H9 (cell line): Measurements from ENCODE around the gene ATXN10. TPM values are rescaled to one million over a fixed set of nuclear protein-coding genes. Genes with fewer than 3 reads are reported as not detected.

Experiments used
- DNase-seq: peaks from one replicate; pipeline ENCODE4 v3.0.0-alpha.2; 2017
- H2AFZ ChIP-seq: one replicate; pipeline ENCODE4 v1.6.1; 2013; ENCODE audit warnings: mild to moderate bottlenecking, low read length, control low read depth, moderate library complexity
- H2AK5ac ChIP-seq: 2 replicates; pipeline ENCODE4 v1.6.1; 2013; ENCODE audit warnings: low read length, control low read depth, mixed read lengths; ENCODE audit not compliant: insufficient read length
- H2BK120ac ChIP-seq: one replicate; pipeline ENCODE4 v1.6.1; 2013; ENCODE audit warnings: low read depth, mild to moderate bottlenecking, low read length, control low read depth, inconsistent platforms; ENCODE audit not compliant: poor library complexity, severe bottlenecking
- H2BK12ac ChIP-seq: 2 replicates; pipeline ENCODE4 v1.6.1; 2013; ENCODE audit warnings: low read length, control low read depth, mixed read lengths, low read depth; ENCODE audit not compliant: insufficient read length
- H2BK15ac ChIP-seq: 2 replicates; pipeline ENCODE4 v1.6.1; 2013; ENCODE audit warnings: low read depth, low read length, control low read depth
- H2BK20ac ChIP-seq: one replicate; pipeline ENCODE4 v1.6.1; 2013; ENCODE audit warnings: low read depth, mild to moderate bottlenecking, low read length, control low read depth, inconsistent platforms; ENCODE audit not compliant: poor library complexity, severe bottlenecking
- H2BK5ac ChIP-seq: 2 replicates; pipeline ENCODE4 v1.6.1; 2013; ENCODE audit warnings: low read length, control low read depth, mixed read lengths; ENCODE audit not compliant: insufficient read length
- H3K14ac ChIP-seq: 2 replicates; pipeline ENCODE4 v1.6.1; 2013; ENCODE audit warnings: low read length, control low read depth; ENCODE audit not compliant: insufficient read depth
- H3K18ac ChIP-seq: 2 replicates; pipeline ENCODE4 v1.6.1; 2013; ENCODE audit warnings: low read depth, mild to moderate bottlenecking, mixed read lengths, low read length, control low read depth; ENCODE audit not compliant: insufficient read length
- H3K23ac ChIP-seq: 2 replicates; pipeline ENCODE4 v1.6.1; 2013; ENCODE audit warnings: low read length, control low read depth, mixed read lengths, low read depth; ENCODE audit not compliant: insufficient read length
- H3K23me2 ChIP-seq: 2 replicates; pipeline ENCODE4 v1.6.1; 2013; ENCODE audit warnings: low read depth, mild to moderate bottlenecking, mixed read lengths, low read length, control low read depth; ENCODE audit not compliant: insufficient read length, poor library complexity, severe bottlenecking
- H3K27ac ChIP-seq: 2 replicates; pipeline ENCODE4 v1.5.1; 2013; ENCODE audit warnings: low read length, control low read depth, mixed read lengths, low read depth; ENCODE audit not compliant: insufficient read length
- H3K27me3 ChIP-seq: 2 replicates; pipeline ENCODE4 v1.6.1; 2013; ENCODE audit warnings: low read length, control low read depth, inconsistent platforms; ENCODE audit not compliant: insufficient read depth
- H3K4ac ChIP-seq: 2 replicates; pipeline ENCODE4 v1.6.1; 2013; ENCODE audit warnings: low read depth, mild to moderate bottlenecking, control low read depth, inconsistent platforms, low read length, moderate library complexity
- H3K4me1 ChIP-seq: 2 replicates; pipeline ENCODE4 v1.6.1; 2013; ENCODE audit warnings: low read length, control low read depth, inconsistent platforms; ENCODE audit not compliant: insufficient read depth
- H3K4me2 ChIP-seq: 2 replicates; pipeline ENCODE4 v1.6.1; 2013; ENCODE audit warnings: low read length, control low read depth, mixed read lengths; ENCODE audit not compliant: insufficient read length, insufficient read depth
- H3K56ac ChIP-seq: 2 replicates; pipeline ENCODE4 v1.6.1; 2013; ENCODE audit warnings: low read depth, mild to moderate bottlenecking, mixed read lengths, low read length, control low read depth; ENCODE audit not compliant: insufficient read length
- H3K79me1 ChIP-seq: 2 replicates; pipeline ENCODE4 v1.6.1; 2013; ENCODE audit warnings: low read depth, mild to moderate bottlenecking, moderate library complexity, low read length, control low read depth, inconsistent platforms; ENCODE audit not compliant: insufficient read depth, poor library complexity, severe bottlenecking
- H3K79me2 ChIP-seq: 2 replicates; pipeline ENCODE4 v1.6.1; 2013; ENCODE audit warnings: low read length, control low read depth, inconsistent platforms; ENCODE audit not compliant: insufficient read depth
- H3K9ac ChIP-seq: 2 replicates; pipeline ENCODE4 v1.6.1; 2013; ENCODE audit warnings: low read length, control low read depth, mixed read lengths; ENCODE audit not compliant: insufficient read length; ENCODE audit errors: extremely low read depth
- H3K9me3 ChIP-seq: one replicate; pipeline ENCODE4 v1.6.1; 2013; ENCODE audit warnings: low read depth, low read length, inconsistent platforms; ENCODE audit not compliant: control insufficient read depth
- H3T11ph ChIP-seq: one replicate; pipeline ENCODE4 v1.6.1; 2013; ENCODE audit warnings: mild to moderate bottlenecking, low read length, control low read depth, inconsistent platforms
- H4K20me1 ChIP-seq: one replicate; pipeline ENCODE4 v1.6.1; 2013; ENCODE audit not compliant: control insufficient read depth, insufficient read length, insufficient read depth
- H4K5ac ChIP-seq: 2 replicates; pipeline ENCODE4 v1.6.1; 2013; ENCODE audit warnings: low read depth, mild to moderate bottlenecking, mixed read lengths, low read length, control low read depth; ENCODE audit not compliant: insufficient read length
- H4K8ac ChIP-seq: replicated peaks from 2 replicates; pipeline ENCODE4 v1.6.1; 2013; ENCODE audit warnings: low read length, control low read depth, mixed read lengths, low read depth; ENCODE audit not compliant: insufficient read length
- H4K91ac ChIP-seq: 2 replicates; pipeline ENCODE4 v1.6.1; 2013; ENCODE audit warnings: low read depth, mild to moderate bottlenecking, moderate library complexity, mixed read lengths, low read length, control low read depth; ENCODE audit not compliant: insufficient read length
- H3K27ac Mint-ChIP-seq, 3 experiments: 2 replicates in 2 of 3; 3 replicates in 1 of 3; pipeline ENCODE4 v1.8.0; 2020 to 2021; ENCODE audit warnings: mixed read lengths in 3 of 3, mild to moderate bottlenecking in 1 of 3, moderate library complexity in 1 of 3
- H3K27me3 Mint-ChIP-seq: 2 replicates; pipeline ENCODE4 v1.8.0; 2021; ENCODE audit warnings: low read depth, mild to moderate bottlenecking, moderate library complexity, mixed read lengths
- H3K36me3 Mint-ChIP-seq, 3 experiments: 2 replicates in 2 of 3; 3 replicates in 1 of 3; pipeline ENCODE4 v1.8.0; 2020 to 2021; ENCODE audit warnings: low read depth in 3 of 3, mixed read lengths in 3 of 3; ENCODE audit not compliant: insufficient read depth in 1 of 3
- H3K4me1 Mint-ChIP-seq, 2 experiments: 2 replicates each; pipeline ENCODE4 v1.8.0; 2020; ENCODE audit warnings: mixed read lengths in 2 of 2
- H3K4me3 Mint-ChIP-seq, 2 experiments: 2 replicates in 1 of 2; 3 replicates in 1 of 2; pipeline ENCODE4 v1.8.0; 2020 to 2021; ENCODE audit warnings: mild to moderate bottlenecking in 2 of 2, mixed read lengths in 2 of 2, moderate library complexity in 1 of 2
- H3K9me3 Mint-ChIP-seq, 2 experiments: 2 replicates in 1 of 2; 3 replicates in 1 of 2; pipeline ENCODE4 v1.8.0; 2020; ENCODE audit warnings: mild to moderate bottlenecking in 2 of 2, mixed read lengths in 2 of 2, moderate library complexity in 1 of 2
- WGBS: extraction: QIAGEN DNeasy Blood & Tissue Kit; methylation state at CpG from one replicate; pipeline ENCODE4 v1.1.7; 2013; ENCODE audit warnings: missing lambda C conversion rate, low lambda C conversion rate, mixed read lengths; ENCODE audit not compliant: insufficient read length; ENCODE audit errors: extremely low coverage; 5-methylcytosine and 5-hydroxymethylcytosine counted together
- total RNA-seq: library from RNA; stranded (reverse); gene quantifications from 2 replicates; pipeline ENCODE4 v1.2.1, GENCODE V29; 2021
- TF ChIP-seq, protein P1 (sequence below): fragments of 200-600 bp; sonication (generic); conservative IDR thresholded peaks from 3 replicates; pipeline ENCODE4 v1.8.0; 2021; ENCODE audit warnings: antibody characterized with exemption, mild to moderate bottlenecking

ATXN10 gene
- total RNA-seq, 1 experiment from 2014 or later = 210 TPM

DNA sequence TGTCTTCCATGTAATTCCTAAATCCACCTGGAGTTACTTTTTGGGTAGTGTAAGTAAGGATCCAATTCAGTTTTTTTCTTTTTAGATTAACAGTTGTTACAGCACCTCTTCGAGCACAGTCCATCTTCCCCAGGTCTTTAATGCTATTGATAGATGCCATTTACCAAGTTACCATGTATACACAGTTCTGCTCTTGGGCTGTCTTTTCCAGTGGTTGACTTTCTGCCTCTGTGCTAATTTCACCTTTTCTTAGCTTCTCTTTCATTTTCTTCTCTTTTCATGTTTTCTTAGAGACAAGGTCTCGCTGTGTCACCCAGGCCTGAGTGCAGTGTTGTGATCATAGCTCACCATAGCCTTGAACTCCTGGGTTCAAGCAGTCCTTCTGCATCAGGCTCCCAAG, 12.0 kb downstream of the ATXN10 start:
- Histone ChIP-seq H4K20me1 (no peaks in the 10 kb centered on the region), H2AK5ac (no peak overlapping the region), H3K9me3 (no peaks in the 10 kb centered on the region), H3T11ph (no peak overlapping the region), H2BK120ac (no peak overlapping the region), H3K18ac (no peak overlapping the region), H4K8ac (no peak overlapping the region), H2BK5ac (no peak overlapping the region), H3K4me1 (peaks cover 7% of the 10 kb centered on the region), H2BK15ac (no peak overlapping the region), H3K9ac (no peak overlapping the region), H3K14ac (no peak overlapping the region), H3K23me2 (no peaks in the 10 kb centered on the region), H3K4ac (no peak overlapping the region), H2BK20ac (no peak overlapping the region), H3K4me2 (no peak overlapping the region), H4K91ac (no peak overlapping the region), H4K5ac (no peak overlapping the region), H3K79me2 (peaks cover 30% of the 10 kb centered on the region; the same call in 1 of the 2 replicates), H3K23ac (no peak overlapping the region), H3K79me1 (peaks cover 16% of the 10 kb centered on the region), H2BK12ac (no peak overlapping the region), H2AFZ (no peak overlapping the region), H3K27me3 (no peaks in the 10 kb centered on the region), H3K27ac (no peak overlapping the region), H3K56ac (no peak overlapping the region)
- Mint-ChIP-seq H3K27me3 (no peaks in the 10 kb centered on the region), H3K36me3 (no peaks in the 10 kb centered on the region), H3K4me1 (peaks cover 2 to 8% of the 10 kb centered on the region in 2 experiments; a peak in 3 of 4 replicates), H3K4me3 (no peak overlapping the region), H3K27ac (no peak overlapping the region), H3K9me3 (no peaks in the 10 kb centered on the region)
- TF ChIP-seq, protein P1, sequence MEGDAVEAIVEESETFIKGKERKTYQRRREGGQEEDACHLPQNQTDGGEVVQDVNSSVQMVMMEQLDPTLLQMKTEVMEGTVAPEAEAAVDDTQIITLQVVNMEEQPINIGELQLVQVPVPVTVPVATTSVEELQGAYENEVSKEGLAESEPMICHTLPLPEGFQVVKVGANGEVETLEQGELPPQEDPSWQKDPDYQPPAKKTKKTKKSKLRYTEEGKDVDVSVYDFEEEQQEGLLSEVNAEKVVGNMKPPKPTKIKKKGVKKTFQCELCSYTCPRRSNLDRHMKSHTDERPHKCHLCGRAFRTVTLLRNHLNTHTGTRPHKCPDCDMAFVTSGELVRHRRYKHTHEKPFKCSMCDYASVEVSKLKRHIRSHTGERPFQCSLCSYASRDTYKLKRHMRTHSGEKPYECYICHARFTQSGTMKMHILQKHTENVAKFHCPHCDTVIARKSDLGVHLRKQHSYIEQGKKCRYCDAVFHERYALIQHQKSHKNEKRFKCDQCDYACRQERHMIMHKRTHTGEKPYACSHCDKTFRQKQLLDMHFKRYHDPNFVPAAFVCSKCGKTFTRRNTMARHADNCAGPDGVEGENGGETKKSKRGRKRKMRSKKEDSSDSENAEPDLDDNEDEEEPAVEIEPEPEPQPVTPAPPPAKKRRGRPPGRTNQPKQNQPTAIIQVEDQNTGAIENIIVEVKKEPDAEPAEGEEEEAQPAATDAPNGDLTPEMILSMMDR = no peak
- DNase-seq = no peak
- no CpG with 5 or more reads among the region's 2 CpGs for WGBS
